Keratinocyte (primary cell): ENCODE results near the gene DLK2. TPM values are rescaled to one million over a fixed set of nuclear protein-coding genes. Genes with fewer than 3 reads are reported as not detected.

Source experiments
- DNase-seq: peaks from one replicate; pipeline ENCODE4 v3.0.0-alpha.2; 2011; ENCODE audit warnings: low read depth, missing footprints, low spot score
- FAIRE-seq: peaks from 2 replicates; lab custom pipeline; 2011; peaks lifted over from hg19 to GRCh38; lab: Jason Lieb, UNC
- H2AFZ ChIP-seq: 2 replicates; pipeline ENCODE4 v1.6.0; 2012; ENCODE audit warnings: low read length, control low read depth, inconsistent platforms; ENCODE audit not compliant: control insufficient read depth
- H3K27ac ChIP-seq: 2 replicates; pipeline ENCODE4 v1.5.1; 2011; ENCODE audit warnings: low read length; ENCODE audit not compliant: control insufficient read depth, insufficient read depth
- H3K27me3 ChIP-seq: 3 replicates; pipeline ENCODE4 v1.6.0; 2011; ENCODE audit warnings: low read length; ENCODE audit not compliant: control insufficient read depth, insufficient read depth; ENCODE audit errors: extremely low read depth
- H3K36me3 ChIP-seq, 2 experiments: 2 replicates in 1 of 2; 3 replicates in 1 of 2; pipeline ENCODE4 v1.5.1; 2011; ENCODE audit warnings: low read length in 2 of 2, mild to moderate bottlenecking in 1 of 2; ENCODE audit not compliant: control insufficient read depth in 2 of 2, insufficient read depth in 2 of 2; ENCODE audit errors: extremely low read depth in 1 of 2
- H3K4me1 ChIP-seq: 3 replicates; pipeline ENCODE4 v1.5.1; 2011; ENCODE audit warnings: low read length; ENCODE audit not compliant: control insufficient read depth, insufficient read depth; ENCODE audit errors: extremely low read depth
- H3K4me2 ChIP-seq: 3 replicates; pipeline ENCODE4 v1.6.0; 2011; ENCODE audit warnings: low read depth, low read length; ENCODE audit not compliant: control insufficient read depth, insufficient read depth; ENCODE audit errors: extremely low read depth
- H3K4me3 ChIP-seq, 3 experiments: fragments of 200-600 bp in 1 of 3; sonication (generic) in 1 of 3; 2 replicates in 2 of 3; 3 replicates in 1 of 3; pipeline ENCODE4 v1.5.1; 2011 to 2016; ENCODE audit warnings: low read length in 3 of 3, mild to moderate bottlenecking in 3 of 3, control low read depth in 2 of 3, inconsistent platforms in 1 of 3, low read depth in 1 of 3, mixed read lengths in 1 of 3, mixed run types in 1 of 3, moderate library complexity in 1 of 3; ENCODE audit not compliant: control insufficient read depth in 2 of 3, insufficient read depth in 2 of 3; ENCODE audit errors: extremely low read depth in 1 of 3
- H3K79me2 ChIP-seq: 2 replicates; pipeline ENCODE4 v1.6.0; 2012; ENCODE audit warnings: low read length; ENCODE audit not compliant: control insufficient read depth, insufficient read depth
- H3K9ac ChIP-seq: 3 replicates; pipeline ENCODE4 v1.6.0; 2011; ENCODE audit warnings: low read length; ENCODE audit not compliant: control insufficient read depth, insufficient read depth; ENCODE audit errors: extremely low read depth
- H3K9me1 ChIP-seq: 3 replicates; pipeline ENCODE4 v1.6.0; 2011; ENCODE audit warnings: low read length; ENCODE audit not compliant: control insufficient read depth, insufficient read depth; ENCODE audit errors: extremely low read depth
- H3K9me3 ChIP-seq: 2 replicates; pipeline ENCODE4 v1.5.1; 2012; ENCODE audit warnings: low read depth, low read length; ENCODE audit not compliant: control insufficient read depth
- H4K20me1 ChIP-seq: 3 replicates; pipeline ENCODE4 v1.6.0; 2011; ENCODE audit warnings: low read length; ENCODE audit not compliant: control insufficient read depth, insufficient read depth; ENCODE audit errors: extremely low read depth
- EZH2 ChIP-seq: IDR thresholded peaks from one replicate; pipeline ENCODE4 v1.6.1; 2012; ENCODE audit warnings: inconsistent platforms, mild to moderate bottlenecking, low read length, moderate library complexity
- dilution Hi-C: fragments of 300-500 bp; cut with MboI; formaldehyde crosslinking; loops from one replicate; pipeline ENCODE4 v1.7.0; 2020; ENCODE audit warnings: low sequenced_read_pairs; ENCODE audit not compliant: extremely low pct_ligation_motif_present
- polyA plus RNA-seq, 5 experiments: library from polyadenylated mRNA; depleted of rRNA in 3 of 5; stranded (reverse) in 3 of 5; stranded (forward) in 1 of 5; unstranded in 1 of 5; fragments of >200 nt; gene quantifications; 1 replicate in 1 of 5; 2 replicates in 3 of 5; 3 replicates in 1 of 5; pipeline versions ENCODE4 v1.2.1 to v1.2.3, GENCODE V29; 2011 to 2012; ENCODE audit warnings: missing spikeins in 2 of 5, low read depth in 1 of 5, low replicate concordance in 1 of 5
- TF ChIP-seq, protein P1 (sequence below), 3 experiments: IDR thresholded peaks in 1 of 3; conservative IDR thresholded peaks in 1 of 3; optimal IDR thresholded peaks in 1 of 3; 2 replicates in 2 of 3; 3 replicates in 1 of 3; pipeline versions ENCODE3 to v1.5.1; 2011; ENCODE audit warnings: low read length in 3 of 3, mild to moderate bottlenecking in 3 of 3, moderate library complexity in 2 of 3, control low read depth in 1 of 3, inconsistent platforms in 1 of 3; ENCODE audit not compliant: insufficient read depth in 2 of 3; ENCODE audit errors: extremely low read depth in 1 of 3

DLK2 gene
- polyA plus RNA-seq, 1 donor (not counting 4 experiments of a cell fraction or from before 2014, with no cell fraction given), result 19.8 TPM

DNA sequence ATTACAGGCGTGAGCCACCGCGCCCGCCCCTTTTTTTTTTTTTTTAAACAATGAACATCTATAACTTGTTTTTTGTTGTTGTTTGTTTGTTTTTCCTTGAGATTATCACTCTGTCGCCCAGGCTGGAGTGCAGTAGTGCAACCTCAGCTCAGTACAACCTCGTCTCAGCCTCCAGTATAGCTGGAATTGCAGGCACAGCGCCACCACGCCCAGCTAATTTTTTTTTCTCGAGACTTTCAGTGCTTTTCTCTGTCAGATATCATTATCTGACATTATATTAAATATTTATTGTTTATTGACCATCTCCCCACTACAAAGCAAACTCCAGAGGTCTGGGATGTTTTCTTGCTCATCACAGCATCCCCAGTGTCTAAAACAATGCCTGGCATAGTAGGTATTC, 2.3 kb upstream of the DLK2 start:
- FAIRE-seq, result no peak
- H2AFZ ChIP-seq, result no peak overlapping the region
- dilution Hi-C loops, result no loop called here
- peaks cover 4% of the 10 kb centered on the region for H3K79me2 ChIP-seq
- no peak overlapping the region for H3K27ac ChIP-seq
- peaks cover 16% of the 10 kb centered on the region for H3K4me1 ChIP-seq
- no peaks in the 10 kb centered on the region for H3K9me1 ChIP-seq
- TF ChIP-seq, protein P1, sequence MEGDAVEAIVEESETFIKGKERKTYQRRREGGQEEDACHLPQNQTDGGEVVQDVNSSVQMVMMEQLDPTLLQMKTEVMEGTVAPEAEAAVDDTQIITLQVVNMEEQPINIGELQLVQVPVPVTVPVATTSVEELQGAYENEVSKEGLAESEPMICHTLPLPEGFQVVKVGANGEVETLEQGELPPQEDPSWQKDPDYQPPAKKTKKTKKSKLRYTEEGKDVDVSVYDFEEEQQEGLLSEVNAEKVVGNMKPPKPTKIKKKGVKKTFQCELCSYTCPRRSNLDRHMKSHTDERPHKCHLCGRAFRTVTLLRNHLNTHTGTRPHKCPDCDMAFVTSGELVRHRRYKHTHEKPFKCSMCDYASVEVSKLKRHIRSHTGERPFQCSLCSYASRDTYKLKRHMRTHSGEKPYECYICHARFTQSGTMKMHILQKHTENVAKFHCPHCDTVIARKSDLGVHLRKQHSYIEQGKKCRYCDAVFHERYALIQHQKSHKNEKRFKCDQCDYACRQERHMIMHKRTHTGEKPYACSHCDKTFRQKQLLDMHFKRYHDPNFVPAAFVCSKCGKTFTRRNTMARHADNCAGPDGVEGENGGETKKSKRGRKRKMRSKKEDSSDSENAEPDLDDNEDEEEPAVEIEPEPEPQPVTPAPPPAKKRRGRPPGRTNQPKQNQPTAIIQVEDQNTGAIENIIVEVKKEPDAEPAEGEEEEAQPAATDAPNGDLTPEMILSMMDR (optimal IDR thresholded peaks at IDR 0.05 in 1 of 3, IDR thresholded peaks at IDR 0.05 in 1 of 3, conservative IDR thresholded peaks at IDR 0.05 in 1 of 3; ENCODE audit: extremely low read depth in 1 of 3, insufficient read depth in 2 of 3, low read length in 3 of 3), result peak in 1 of 3 experiments; percentile 19
- TF ChIP-seq EZH2, result no peak
- H3K27me3 ChIP-seq, result no peaks in the 10 kb centered on the region
- H4K20me1 ChIP-seq, result peaks cover 6% of the 10 kb centered on the region
- H3K9ac ChIP-seq, result no peak overlapping the region
- no peaks in the 10 kb centered on the region for H3K9me3 ChIP-seq
- no peak overlapping the region for H3K4me3 ChIP-seq
- H3K4me2 ChIP-seq, result no peak overlapping the region
- DNase-seq, result no peak
- peaks cover 5 to 12% of the 10 kb centered on the region in 2 experiments for H3K36me3 ChIP-seq

DNA sequence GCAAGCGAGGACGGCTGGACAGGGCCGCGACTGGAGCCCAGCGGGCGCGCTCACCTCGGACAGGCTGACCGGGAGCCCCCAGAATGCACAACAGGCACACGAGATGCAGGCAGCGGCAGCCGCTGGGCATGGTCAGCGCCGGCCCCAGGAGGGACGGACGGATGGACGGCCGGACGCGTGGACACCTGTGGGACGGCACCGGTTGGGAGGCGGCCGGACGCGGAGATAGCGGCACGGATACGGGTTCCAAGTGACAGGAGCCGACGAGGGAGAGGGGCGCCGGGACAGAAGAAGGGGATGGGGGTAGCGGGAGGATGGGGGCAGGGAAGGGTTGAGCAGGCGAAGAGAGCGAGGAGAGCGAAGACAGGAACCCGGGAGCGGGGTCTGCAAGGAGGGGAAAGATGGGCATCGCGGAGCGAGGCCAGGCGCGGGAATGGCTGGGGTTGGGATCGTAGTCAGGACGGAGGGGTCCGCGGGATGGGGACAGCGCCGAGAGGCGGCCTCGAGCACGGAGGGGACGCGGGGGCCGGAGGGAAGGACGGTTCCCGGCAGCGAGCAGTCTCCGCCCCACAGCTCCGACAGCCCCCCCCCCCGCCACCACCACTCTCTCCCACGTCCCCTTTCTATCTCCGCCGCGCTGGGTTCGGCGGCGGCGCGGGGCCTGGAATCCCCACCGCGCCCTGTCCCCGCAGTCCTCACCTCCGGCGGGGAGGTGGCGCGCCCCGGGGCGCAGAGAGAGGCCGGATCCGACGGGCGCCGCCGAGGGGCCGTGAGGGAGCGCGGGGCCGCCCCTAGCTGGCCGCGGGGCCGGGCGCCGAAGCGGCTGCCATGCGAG, 435 bp downstream of the DLK2 start:
- H4K20me1 ChIP-seq, result peaks cover 6% of the 10 kb centered on the region
- peaks cover 13 to 18% of the 10 kb centered on the region in 2 experiments for H3K36me3 ChIP-seq
- no peak for TF ChIP-seq EZH2
- TF ChIP-seq, protein P1 (optimal IDR thresholded peaks at IDR 0.05 in 1 of 3, IDR thresholded peaks at IDR 0.05 in 1 of 3, conservative IDR thresholded peaks at IDR 0.05 in 1 of 3; ENCODE audit: extremely low read depth in 1 of 3, insufficient read depth in 2 of 3, low read length in 3 of 3), result no peak
- H3K4me2 ChIP-seq, result peak overlapping the region; percentile 80
- H2AFZ ChIP-seq, result peak overlapping the region; percentile 9
- DNase-seq (no peak), FAIRE-seq (no peak)
- dilution Hi-C loops, result no loop called here
- H3K27ac ChIP-seq, result peak overlapping the region; percentile 14
- H3K9me1 ChIP-seq, result no peaks in the 10 kb centered on the region
- H3K9ac ChIP-seq, result peak overlapping the region; percentile 65
- no peaks in the 10 kb centered on the region for H3K9me3 ChIP-seq
- H3K79me2 ChIP-seq, result peaks cover 4% of the 10 kb centered on the region
- H3K4me3 ChIP-seq, result peak overlapping the region; percentile 65 to 78 (median 72)
- no peaks in the 10 kb centered on the region for H3K27me3 ChIP-seq
- H3K4me1 ChIP-seq, result peaks cover 29% of the 10 kb centered on the region
